Activated CD8-positive, alpha-beta T cell treated with anti-CD3 and anti-CD28 coated beads for 36 hours (primary cell): ENCODE data around the gene ST3GAL4. TPM values are rescaled to one million over a fixed set of nuclear protein-coding genes. Genes with fewer than 3 reads are reported as not detected.

Experiments
- ATAC-seq: fragments of 200-7000 bp; cut with Tn5 transposase; one replicate; pipeline ENCODE4 v1.10.0; 2021; ENCODE audit warnings: mild to moderate bottlenecking, moderate library complexity
- CTCF ChIA-PET: fragments of 350-600 bp; sonication (Branson Sonifier 250); formaldehyde crosslinking; loops from one replicate; lab custom pipeline; 2021; ENCODE audit warnings: antibody characterized with exemption; lab: Charles Lee
- POLR2A ChIA-PET: fragments of 350-600 bp; sonication (Branson Sonifier 250); formaldehyde crosslinking; loops from one replicate; lab custom pipeline; 2021; ENCODE audit warnings: antibody characterized with exemption; lab: Charles Lee
- DNase-seq: peaks from one replicate; pipeline ENCODE4 v3.0.0-alpha.2; 2020
- H3K27ac Mint-ChIP-seq: one replicate; pipeline ENCODE4 v1.8.0; 2021; ENCODE audit warnings: mild to moderate bottlenecking, mixed read lengths
- H3K27me3 Mint-ChIP-seq: one replicate; pipeline ENCODE4 v1.8.0; 2021; ENCODE audit warnings: mixed read lengths
- H3K36me3 Mint-ChIP-seq: one replicate; pipeline ENCODE4 v1.8.0; 2021; ENCODE audit warnings: low read depth, mixed read lengths
- H3K4me1 Mint-ChIP-seq: one replicate; pipeline ENCODE4 v1.8.0; 2021; ENCODE audit warnings: low read depth, mixed read lengths
- H3K4me3 Mint-ChIP-seq: one replicate; pipeline ENCODE4 v1.8.0; 2021; ENCODE audit warnings: mild to moderate bottlenecking, moderate library complexity, mixed read lengths
- H3K9me3 Mint-ChIP-seq: one replicate; pipeline ENCODE4 v1.8.0; 2021; ENCODE audit warnings: mixed read lengths
- intact Hi-C: fragments of 100-400 bp; cut with micrococcal nuclease; formaldehyde crosslinking; loops from one replicate; pipeline ENCODE4 v1.10.0; 2022
- total RNA-seq, 2 experiments: library from RNA; stranded (reverse); gene quantifications; one replicate each; pipeline ENCODE4 v1.2.3, GENCODE V29; 2021
- TF ChIP-seq, protein P1 (sequence below): fragments of 200-600 bp; IDR thresholded peaks from one replicate; pipeline ENCODE4 v1.8.0; 2022; ENCODE audit warnings: antibody characterized with exemption, mild to moderate bottlenecking

ST3GAL4 gene
- total RNA-seq, 2 experiments from 2014 or later, result 10.7 to 11.7 TPM

- H3K27me3 Mint-ChIP-seq, result peaks cover 4% of the 10 kb centered on the region
- CTCF ChIA-PET, result interaction anchor here (1.3 to 5.4 kb wide), 3 partner anchors 28 to 107 kb away, joined by 3 to 27 read pairs (median 7); no protein-coding TSS in a partner anchor
- TF ChIP-seq, protein P1, sequence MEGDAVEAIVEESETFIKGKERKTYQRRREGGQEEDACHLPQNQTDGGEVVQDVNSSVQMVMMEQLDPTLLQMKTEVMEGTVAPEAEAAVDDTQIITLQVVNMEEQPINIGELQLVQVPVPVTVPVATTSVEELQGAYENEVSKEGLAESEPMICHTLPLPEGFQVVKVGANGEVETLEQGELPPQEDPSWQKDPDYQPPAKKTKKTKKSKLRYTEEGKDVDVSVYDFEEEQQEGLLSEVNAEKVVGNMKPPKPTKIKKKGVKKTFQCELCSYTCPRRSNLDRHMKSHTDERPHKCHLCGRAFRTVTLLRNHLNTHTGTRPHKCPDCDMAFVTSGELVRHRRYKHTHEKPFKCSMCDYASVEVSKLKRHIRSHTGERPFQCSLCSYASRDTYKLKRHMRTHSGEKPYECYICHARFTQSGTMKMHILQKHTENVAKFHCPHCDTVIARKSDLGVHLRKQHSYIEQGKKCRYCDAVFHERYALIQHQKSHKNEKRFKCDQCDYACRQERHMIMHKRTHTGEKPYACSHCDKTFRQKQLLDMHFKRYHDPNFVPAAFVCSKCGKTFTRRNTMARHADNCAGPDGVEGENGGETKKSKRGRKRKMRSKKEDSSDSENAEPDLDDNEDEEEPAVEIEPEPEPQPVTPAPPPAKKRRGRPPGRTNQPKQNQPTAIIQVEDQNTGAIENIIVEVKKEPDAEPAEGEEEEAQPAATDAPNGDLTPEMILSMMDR, result no peak
- intact Hi-C loops, result loop anchor here (10.0 kb wide), 1 partner anchor 102 kb away; no protein-coding TSS in a partner anchor
- H3K27ac Mint-ChIP-seq, result no peak overlapping the region
- no peak for DNase-seq
- no peaks in the 10 kb centered on the region for H3K9me3 Mint-ChIP-seq
- peaks cover 19% of the 10 kb centered on the region for H3K4me1 Mint-ChIP-seq
- peak overlapping the region; percentile 54 for H3K4me3 Mint-ChIP-seq
- no peak for ATAC-seq
- POLR2A ChIA-PET, result no interaction called here
- H3K36me3 Mint-ChIP-seq, result peaks cover 7% of the 10 kb centered on the region
Measured at GRCh38 chr11:126417091-126417862, 61.8 kb downstream of the ST3GAL4 start.

DNA sequence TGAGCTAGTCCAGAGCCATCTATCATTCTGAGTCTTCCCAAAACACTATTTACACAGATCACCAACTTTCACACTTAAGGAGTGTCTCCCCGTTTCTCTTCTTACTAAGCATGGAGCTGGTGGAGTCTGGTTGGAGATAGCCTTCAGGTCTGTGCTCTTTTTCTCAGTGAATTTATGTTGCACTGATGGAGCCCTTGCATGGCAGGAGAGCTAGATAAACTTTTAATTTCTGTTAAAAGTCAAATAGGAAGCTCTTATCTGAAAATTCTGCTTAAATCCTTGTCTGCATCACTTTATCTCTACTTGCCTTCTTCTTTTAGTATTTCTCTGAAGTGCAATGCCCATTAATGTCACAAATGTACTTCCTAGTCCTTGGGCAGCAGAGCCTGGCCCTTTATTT lies 63.4 kb downstream of the ST3GAL4 start:
- intact Hi-C loops, result loop anchor here (10.0 kb wide), 1 partner anchor 104 kb away; no protein-coding TSS in a partner anchor
- Mint-ChIP-seq H3K9me3 (no peaks in the 10 kb centered on the region), H3K4me1 (peaks cover 19% of the 10 kb centered on the region), H3K36me3 (peaks cover 5% of the 10 kb centered on the region), H3K27ac (no peak overlapping the region), H3K4me3 (no peak overlapping the region), H3K27me3 (peaks cover 4% of the 10 kb centered on the region)
- no peak for ATAC-seq
- CTCF ChIA-PET, result interaction anchor here (0.9 to 5.4 kb wide), 4 partner anchors 22 to 109 kb away, joined by 3 to 27 read pairs (median 13); no protein-coding TSS in a partner anchor
- POLR2A ChIA-PET, result interaction anchor here (0.9 kb wide), 1 partner anchor 59 kb away, joined by 4 read pairs; no protein-coding TSS in a partner anchor
- TF ChIP-seq, protein P1, result no peak
- DNase-seq, result no peak

DNA sequence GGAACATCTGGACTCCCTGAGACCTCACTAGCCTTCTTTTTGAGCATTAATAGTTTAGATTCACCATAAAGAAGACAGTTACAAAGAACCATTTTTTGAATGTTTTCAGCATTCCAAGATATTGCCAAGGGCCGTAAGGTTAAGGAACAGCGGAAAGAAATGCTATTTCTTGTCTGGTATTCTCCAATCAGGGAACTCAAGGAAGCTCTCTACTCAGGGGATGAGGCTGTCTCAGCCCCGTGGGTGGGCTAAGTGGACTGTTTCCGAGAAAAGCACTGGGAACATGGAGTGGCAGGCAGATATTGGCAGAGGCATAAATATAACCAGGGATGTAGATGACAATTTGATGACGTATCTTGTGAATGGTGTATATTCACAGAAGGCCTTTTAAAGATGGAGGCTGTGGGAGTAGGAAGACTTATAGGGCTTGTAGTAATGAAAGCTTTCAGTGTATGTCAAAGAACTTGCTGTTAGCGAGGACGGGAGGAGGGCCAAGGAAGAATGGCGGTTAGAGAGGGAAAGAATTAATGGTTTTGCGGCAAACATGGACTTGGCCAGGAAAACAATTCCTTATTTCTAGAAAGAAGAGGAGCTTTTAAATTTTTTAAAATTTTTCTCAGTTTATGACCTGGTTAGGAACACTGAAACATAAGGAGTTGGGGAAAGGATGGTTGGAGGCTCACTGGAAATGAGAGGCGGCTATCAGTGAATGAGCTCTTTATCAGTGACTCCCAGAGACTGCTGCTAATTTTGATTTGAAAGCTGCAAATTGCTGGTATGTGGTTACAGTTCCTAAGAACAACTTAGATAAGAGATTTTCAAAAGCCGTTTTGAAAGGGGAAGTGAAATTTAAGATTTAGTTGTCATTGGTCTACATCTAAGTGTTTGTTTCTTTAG lies 64.6 kb downstream of the ST3GAL4 start:
- no peak for ATAC-seq
- CTCF ChIA-PET, result interaction anchor here (1.8 to 5.4 kb wide), 3 partner anchors 21 to 110 kb away, joined by 4 to 27 read pairs (median 21); no protein-coding TSS in a partner anchor
- no peak for DNase-seq
- POLR2A ChIA-PET, result no interaction called here
- intact Hi-C loops, result loop anchor here (10.0 kb wide), 1 partner anchor 105 kb away; no protein-coding TSS in a partner anchor
- TF ChIP-seq, protein P1, result no peak
- Mint-ChIP-seq H3K27ac (no peak overlapping the region), H3K4me3 (no peak overlapping the region), H3K9me3 (no peaks in the 10 kb centered on the region), H3K4me1 (peaks cover 19% of the 10 kb centered on the region), H3K27me3 (peaks cover 4% of the 10 kb centered on the region), H3K36me3 (peaks cover 5% of the 10 kb centered on the region)

- Mint-ChIP-seq H3K4me1 (peaks cover 17% of the 10 kb centered on the region), H3K4me3 (no peak overlapping the region), H3K36me3 (peaks cover 4% of the 10 kb centered on the region), H3K9me3 (no peaks in the 10 kb centered on the region), H3K27me3 (peaks cover 4% of the 10 kb centered on the region), H3K27ac (no peak overlapping the region)
- POLR2A ChIA-PET, result interaction anchor here (1.1 to 1.3 kb wide), 2 partner anchors 17 to 65 kb away, joined by 3 read pairs; partner anchors contain the start of gene ST3GAL4
- CTCF ChIA-PET, result interaction anchor here (1.8 to 5.4 kb wide), 3 partner anchors 21 to 110 kb away, joined by 4 to 27 read pairs (median 21); no protein-coding TSS in a partner anchor
- DNase-seq (no peak), ATAC-seq (no peak)
- intact Hi-C loops, result no loop called here
- TF ChIP-seq, protein P1, result no peak
Measured at GRCh38 chr11:126420698-126421256, 65.3 kb downstream of the ST3GAL4 start.
